SK-N-SH (cell line): ENCODE data around the gene GSC2. TPM values are rescaled to one million over a fixed set of nuclear protein-coding genes. Genes with fewer than 3 reads are reported as not detected.

Experiments used
- CTCF ChIA-PET: fragments of 300-600, 350-600 bp; formaldehyde crosslinking; extraction: SDS; loops from one replicate; lab custom pipeline; 2021; lab: Yijun Ruan, JAX
- POLR2A ChIA-PET: fragments of 350-600 bp; sonication (Branson Sonifier 250); formaldehyde crosslinking; extraction: SDS; loops from one replicate; lab custom pipeline; 2020; ENCODE audit warnings: antibody characterized with exemption, inconsistent platforms; lab: Yijun Ruan, JAX
- DNase-seq: peaks from one replicate; pipeline ENCODE4 v3.0.0; 2012
- H2AFZ ChIP-seq: fragments of 200-600 bp; sonication (generic); 2 replicates; pipeline ENCODE4 v1.8.1; 2016; ENCODE audit warnings: antibody characterized with exemption, mild to moderate bottlenecking, low read depth
- H3F3A ChIP-seq: fragments of 200-600 bp; sonication (generic); replicated peaks from 2 replicates; pipeline ENCODE3; 2016; ENCODE audit warnings: antibody characterized with exemption, mild to moderate bottlenecking; ENCODE audit not compliant: insufficient read depth
- H3K27ac ChIP-seq, 2 experiments: fragments of 200-500 bp in 1 of 2; fragments of 200-600 bp in 1 of 2; sonication (Bioruptor generic) in 1 of 2; sonication (generic), shearing (Covaris generic) in 1 of 2; 2 replicates each; pipeline versions ENCODE4 v1.5.1 to v1.6.1; 2014 to 2016; ENCODE audit warnings: low read depth in 2 of 2, inconsistent platforms in 1 of 2, low read length in 1 of 2, mild to moderate bottlenecking in 1 of 2, mixed read lengths in 1 of 2
- H3K27me3 ChIP-seq: fragments of 200-600 bp; sonication (generic), shearing (Covaris generic); 2 replicates; pipeline ENCODE4 v1.6.1; 2016; ENCODE audit warnings: mixed run types; ENCODE audit not compliant: insufficient read depth
- H3K36me3 ChIP-seq, 2 experiments: fragments of 200-500 bp in 1 of 2; fragments of 200-600 bp in 1 of 2; sonication (Bioruptor generic) in 1 of 2; sonication (generic) in 1 of 2; replicated peaks in 1 of 2; 2 replicates each; pipeline versions ENCODE3 to v1.5.1; 2014 to 2016; ENCODE audit warnings: low read length in 1 of 2, mild to moderate bottlenecking in 1 of 2; ENCODE audit not compliant: insufficient read depth in 2 of 2, control insufficient read depth in 1 of 2
- H3K4me1 ChIP-seq, 2 experiments: fragments of 200-500 bp in 1 of 2; fragments of 200-600 bp in 1 of 2; sonication (Bioruptor generic) in 1 of 2; sonication (generic), shearing (Covaris generic) in 1 of 2; 2 replicates each; pipeline versions ENCODE4 v1.5.1 to v1.6.1; 2014 to 2016; ENCODE audit warnings: low read depth in 1 of 2, low read length in 1 of 2, mixed run types in 1 of 2; ENCODE audit not compliant: insufficient read depth in 2 of 2, control insufficient read depth in 1 of 2
- H3K4me2 ChIP-seq: fragments of 200-600 bp; sonication (generic), shearing (Covaris generic); 2 replicates; pipeline ENCODE4 v1.6.1; 2017; ENCODE audit warnings: mixed run types
- H3K4me3 ChIP-seq, 2 experiments: fragments of 200-500 bp in 1 of 2; fragments of 200-600 bp in 1 of 2; sonication (Bioruptor generic) in 1 of 2; sonication (generic), shearing (Covaris generic) in 1 of 2; 2 replicates each; pipeline versions ENCODE4 v1.5.1 to v1.8.1; 2014 to 2016; ENCODE audit warnings: low read depth in 2 of 2, inconsistent platforms in 1 of 2, low read length in 1 of 2, mild to moderate bottlenecking in 1 of 2, mixed read lengths in 1 of 2, moderate library complexity in 1 of 2
- H3K79me2 ChIP-seq: fragments of 200-600 bp; sonication (generic); 2 replicates; pipeline ENCODE4 v1.8.1; 2017; ENCODE audit warnings: mild to moderate bottlenecking; ENCODE audit not compliant: insufficient read depth
- H3K9ac ChIP-seq: fragments of 200-600 bp; sonication (generic); 2 replicates; pipeline ENCODE4 v1.6.1; 2017; ENCODE audit warnings: mixed run types
- H3K9me2 ChIP-seq: fragments of 200-600 bp; sonication (generic); 2 replicates; pipeline ENCODE4 v1.6.1; 2017; ENCODE audit warnings: mixed run types
- H3K9me3 ChIP-seq: fragments of 200-600 bp; sonication (generic); 2 replicates; pipeline ENCODE4 v1.6.1; 2017; ENCODE audit warnings: mixed run types, mild to moderate bottlenecking, moderate library complexity
- H4K20me1 ChIP-seq: fragments of 200-600 bp; sonication (generic); 2 replicates; pipeline ENCODE4 v1.6.1; 2017; ENCODE audit warnings: mild to moderate bottlenecking, mixed run types; ENCODE audit not compliant: insufficient read depth
- EP300 ChIP-seq, 2 experiments: IDR thresholded peaks; 2 replicates each; pipeline versions ENCODE4 v1.4.0 to v1.6.1; 2012; ENCODE audit warnings: borderline replicate concordance in 1 of 2, low read depth in 1 of 2, low read length in 1 of 2
- FOSL2 ChIP-seq: IDR thresholded peaks from 2 replicates; pipeline ENCODE4 v1.4.0; 2012; ENCODE audit warnings: low read depth, mild to moderate bottlenecking, moderate library complexity, borderline replicate concordance
- FOXM1 ChIP-seq: IDR thresholded peaks from 2 replicates; pipeline ENCODE4 v1.4.0; 2012; ENCODE audit warnings: low read depth, mild to moderate bottlenecking
- GATA2 ChIP-seq: sonication (generic); formaldehyde crosslinking; IDR thresholded peaks from 2 replicates; pipeline ENCODE4 v1.5.0; 2020; ENCODE audit warnings: mild to moderate bottlenecking, missing genetic modification reagents
- MXI1 ChIP-seq: IDR thresholded peaks from 2 replicates; pipeline ENCODE4 v1.6.1; 2012; ENCODE audit warnings: mild to moderate bottlenecking, low read depth, low read length, improper control_type of control experiment
- NFIC ChIP-seq: IDR thresholded peaks from 2 replicates; pipeline ENCODE4 v1.4.0; 2012; ENCODE audit warnings: borderline replicate concordance
- POLR2AphosphoS5 ChIP-seq: IDR thresholded peaks from 2 replicates; pipeline ENCODE4 v1.6.1; 2012; ENCODE audit warnings: low read depth, low read length
- RAD21 ChIP-seq: IDR thresholded peaks from 2 replicates; pipeline ENCODE4 v1.6.1; 2012; ENCODE audit warnings: mild to moderate bottlenecking, low read length
- RCOR1 ChIP-seq: fragments of 150-350 bp; IDR thresholded peaks from 2 replicates; pipeline ENCODE4 v1.6.1; 2017; ENCODE audit warnings: antibody characterized with exemption, low read length
- RFX5 ChIP-seq: IDR thresholded peaks from 2 replicates; pipeline ENCODE4 v1.6.1; 2012; ENCODE audit warnings: mild to moderate bottlenecking, improper control_type of control experiment, low read length
- SMC3 ChIP-seq: IDR thresholded peaks from 2 replicates; pipeline ENCODE4 v1.6.1; 2012; ENCODE audit warnings: low read depth, low read length, improper control_type of control experiment
- USF2 ChIP-seq: fragments of 150-350 bp; IDR thresholded peaks from 2 replicates; pipeline ENCODE4 v1.6.1; 2017; ENCODE audit warnings: antibody characterized with exemption, low read length, low read depth, borderline replicate concordance
- YY1 ChIP-seq: IDR thresholded peaks from 2 replicates; pipeline ENCODE4 v1.4.0; 2012; ENCODE audit warnings: low read depth, mild to moderate bottlenecking
- ZBTB33 ChIP-seq: IDR thresholded peaks from 2 replicates; pipeline ENCODE4 v1.4.0; 2012; ENCODE audit warnings: low read depth, borderline replicate concordance
- WGBS: methylation state at CpG from one replicate; pipeline ENCODE4 v1.1.6; 2017; ENCODE audit warnings: low lambda C conversion rate; 5-methylcytosine and 5-hydroxymethylcytosine counted together
- polyA plus RNA-seq, 3 experiments: library from polyadenylated mRNA; depleted of rRNA; stranded (reverse); fragments of >200 nt; gene quantifications; 2 replicates each; pipeline ENCODE4 v1.2.3, GENCODE V29; 2012

GSC2 gene
- polyA plus RNA-seq, 1 of the 3 experiments (the other 2 are of a cell fraction), result not detected

GRCh38 chr22:19128009-19128401 lies 22.1 kb downstream of the GSC2 start:
- Histone ChIP-seq H3K36me3 (peaks cover 4% of the 10 kb centered on the region in 2 experiments), H3K79me2 (no peaks in the 10 kb centered on the region), H3K4me1 (peaks cover 0 to 2% of the 10 kb centered on the region in 2 experiments; a peak in 1 of 4 replicates), H3F3A (no peaks in the 10 kb centered on the region), H2AFZ (no peak overlapping the region), H3K4me3 (no peak overlapping the region), H3K9me3 (no peaks in the 10 kb centered on the region), H4K20me1 (no peaks in the 10 kb centered on the region), H3K4me2 (no peak overlapping the region), H3K9me2 (no peaks in the 10 kb centered on the region), H3K27me3 (no peaks in the 10 kb centered on the region), H3K27ac (no peak overlapping the region), H3K9ac (no peak overlapping the region)
- DNase-seq, result no peak
- POLR2A ChIA-PET, result interaction anchor here (0.6 kb wide), 1 partner anchor 108 kb away, joined by 3 read pairs; no protein-coding TSS in a partner anchor
- CTCF ChIA-PET, result interaction anchor here (2.1 kb wide), 1 partner anchor 17 kb away, joined by 14 read pairs; the partner anchor contains the start of gene ESS2
- TF ChIP-seq FOSL2 (no peak), ZBTB33 (no peak), RFX5 (no peak), FOXM1 (no peak), USF2 (no peak), RAD21 (no peak), YY1 (no peak), SMC3 (no peak), EP300 (IDR thresholded peaks at IDR 0.05; ENCODE audit: borderline replicate concordance in 1 of 2, low read depth in 1 of 2, low read length in 1 of 2) (no peak)
- 72% methylated on average over 7 of the region's 7 CpGs for WGBS

- H3K9me2 ChIP-seq, result no peaks in the 10 kb centered on the region
- H3K4me2 ChIP-seq, result no peak overlapping the region
- peaks cover 0 to 6% of the 10 kb centered on the region in 2 experiments; a peak in 1 of 4 replicates for H3K4me1 ChIP-seq
- no peaks in the 10 kb centered on the region for H4K20me1 ChIP-seq
- H3K4me3 ChIP-seq, result no peak overlapping the region
- H2AFZ ChIP-seq, result no peak overlapping the region
- H3K27ac ChIP-seq, result no peak overlapping the region
- TF ChIP-seq YY1, result no peak
- no peak for TF ChIP-seq RCOR1
- TF ChIP-seq MXI1, result no peak
- TF ChIP-seq GATA2 (CRISPR knock-in tag), result no peak
- TF ChIP-seq FOXM1, result no peak
- no peak for TF ChIP-seq NFIC
- TF ChIP-seq POLR2AphosphoS5, result no peak
- peaks cover under 1 to 4% of the 10 kb centered on the region in 2 experiments for H3K36me3 ChIP-seq
- no peaks in the 10 kb centered on the region for H3K27me3 ChIP-seq
- CTCF ChIA-PET, result interaction anchor here (2.1 kb wide), 1 partner anchor 17 kb away, joined by 14 read pairs; the partner anchor contains the start of gene ESS2
- H3F3A ChIP-seq, result no peaks in the 10 kb centered on the region
- POLR2A ChIA-PET, result interaction anchor here (0.6 kb wide), 1 partner anchor 107 kb away, joined by 3 read pairs; no protein-coding TSS in a partner anchor
- WGBS, result 86% methylated on average over 8 of the region's 16 CpGs
- H3K9me3 ChIP-seq, result no peaks in the 10 kb centered on the region
- H3K9ac ChIP-seq, result no peak overlapping the region
- H3K79me2 ChIP-seq, result no peaks in the 10 kb centered on the region
- DNase-seq, result no peak
These were observed 22.6 kb downstream of the GSC2 start for GRCh38 chr22:19127329-19128008.
